ENCODE results near the gene TIMM13.
"Not testable (repeated sequence)": the region's sequence is repeated elsewhere in the genome, so short reads cannot be mapped to it uniquely, and the experiment has no call there.

Gene TIMM13

GRCh38 chr19:2429917-2430535 lies 2.6 kb upstream of the TIMM13 start:
- no peak for DNase-seq

- no peak for DNase-seq
Observed at GRCh38 chr19:2428756-2429711, 1.6 kb upstream of the TIMM13 start.

- no peak for DNase-seq
Observed at GRCh38 chr19:2428321-2428690, 920 bp upstream of the TIMM13 start.

GRCh38 chr19:2426611-2427428 lies 566 bp downstream of the TIMM13 start:
- DNase-seq, result no peak

GRCh38 chr19:2425622-2426581 lies 1.5 kb downstream of the TIMM13 start:
- no peak for DNase-seq

GRCh38 chr19:2424686-2425621 lies 2.4 kb downstream of the TIMM13 start:
- no peak for DNase-seq

GRCh38 chr19:2423915-2424685 lies 3.3 kb downstream of the TIMM13 start:
- no peak for DNase-seq

- DNase-seq, result no peak
Observed at GRCh38 chr19:2423071-2423914, 4.1 kb downstream of the TIMM13 start.

- no peak for DNase-seq
Observed at GRCh38 chr19:2421581-2422306, 5.6 kb downstream of the TIMM13 start.

GRCh38 chr19:2420490-2420889 lies 6.9 kb downstream of the TIMM13 start:
- DNase-seq, result no peak

GRCh38 chr19:2419754-2420153 lies 7.6 kb downstream of the TIMM13 start:
- no peak for DNase-seq

- DNase-seq, result no peak
Observed at GRCh38 chr19:2417881-2418406, 9.4 kb downstream of the TIMM13 start.

GRCh38 chr19:2417436-2417835 lies 9.9 kb downstream of the TIMM13 start:
- DNase-seq, result not testable (repeated sequence)

- no peak for DNase-seq
Observed at GRCh38 chr19:2416321-2417097, 10.9 kb downstream of the TIMM13 start.

- DNase-seq, result no peak
Observed at GRCh38 chr19:2415973-2416319, 11.4 kb downstream of the TIMM13 start.

- no peak for DNase-seq
Observed at GRCh38 chr19:2415281-2415972, 12.0 kb downstream of the TIMM13 start.

GRCh38 chr19:2413629-2414028 lies 13.8 kb downstream of the TIMM13 start:
- DNase-seq, result no peak
